Measurements from ENCODE around the gene ID3.
A peak's percentile ranks its signal among the peaks of the same experiment; 100 is the strongest.

ID3 gene

GRCh38 chr1:23567996-23568607 lies 8.8 kb upstream of the ID3 start:
- Mint-ChIP-seq H3K9me3 (no peaks in the 10 kb centered on the region), H3K4me3 (peak overlapping the region; percentile 75), H3K27me3 (peaks cover 68% of the 10 kb centered on the region), H3K36me3 (ENCODE audit: insufficient read depth) (peaks cover 8% of the 10 kb centered on the region), H3K27ac (ENCODE audit: low read depth) (peak overlapping the region; percentile 27), H3K4me1 (peaks cover 8% of the 10 kb centered on the region)
- ATAC-seq (replicated peaks; ENCODE audit: extremely low read depth, poor library complexity, severe bottlenecking): no peak
- DNase-seq (ENCODE audit: low spot score in 2 of 2): no peak

GRCh38 chr1:23567629-23567995 lies 8.3 kb upstream of the ID3 start:
- peaks cover 8% of the 10 kb centered on the region for H3K4me1 Mint-ChIP-seq
- no peak for ATAC-seq (replicated peaks; ENCODE audit: extremely low read depth, poor library complexity, severe bottlenecking)
- no peak overlapping the region for H3K4me3 Mint-ChIP-seq
- H3K27me3 Mint-ChIP-seq: peaks cover 73% of the 10 kb centered on the region
- DNase-seq (ENCODE audit: low spot score in 2 of 2): no peak
- H3K9me3 Mint-ChIP-seq: no peaks in the 10 kb centered on the region
- peaks cover 8% of the 10 kb centered on the region for H3K36me3 Mint-ChIP-seq (ENCODE audit: insufficient read depth)
- no peak overlapping the region for H3K27ac Mint-ChIP-seq (ENCODE audit: low read depth)

- Mint-ChIP-seq H3K9me3 (no peaks in the 10 kb centered on the region), H3K4me1 (peaks cover 12% of the 10 kb centered on the region), H3K27ac (ENCODE audit: low read depth) (no peak overlapping the region), H3K27me3 (peaks cover 75% of the 10 kb centered on the region), H3K4me3 (no peak overlapping the region), H3K36me3 (ENCODE audit: insufficient read depth) (peaks cover 8% of the 10 kb centered on the region)
- no peak for ATAC-seq (replicated peaks; ENCODE audit: extremely low read depth, poor library complexity, severe bottlenecking)
- no peak for DNase-seq (ENCODE audit: low spot score in 2 of 2)
Observed at GRCh38 chr1:23566304-23566703, 7.0 kb upstream of the ID3 start.

- peaks cover 71% of the 10 kb centered on the region for H3K27me3 Mint-ChIP-seq
- no peak overlapping the region for H3K27ac Mint-ChIP-seq (ENCODE audit: low read depth)
- H3K4me1 Mint-ChIP-seq: peaks cover 14% of the 10 kb centered on the region
- no peaks in the 10 kb centered on the region for H3K9me3 Mint-ChIP-seq
- no peak overlapping the region for H3K4me3 Mint-ChIP-seq
- ATAC-seq (replicated peaks; ENCODE audit: extremely low read depth, poor library complexity, severe bottlenecking): no peak
- peaks cover 8% of the 10 kb centered on the region for H3K36me3 Mint-ChIP-seq (ENCODE audit: insufficient read depth)
- DNase-seq (ENCODE audit: low spot score in 2 of 2): no peak
Observed at GRCh38 chr1:23565776-23566175, 6.5 kb upstream of the ID3 start.

- Mint-ChIP-seq H3K4me1 (peaks cover 21% of the 10 kb centered on the region), H3K9me3 (no peaks in the 10 kb centered on the region), H3K27me3 (peaks cover 60% of the 10 kb centered on the region), H3K27ac (ENCODE audit: low read depth) (no peak overlapping the region), H3K4me3 (no peak overlapping the region), H3K36me3 (ENCODE audit: insufficient read depth) (peaks cover 11% of the 10 kb centered on the region)
- ATAC-seq (replicated peaks; ENCODE audit: extremely low read depth, poor library complexity, severe bottlenecking) (no peak), DNase-seq (ENCODE audit: low spot score in 2 of 2) (no peak)
Observed at GRCh38 chr1:23564529-23565122, 5.3 kb upstream of the ID3 start.

GRCh38 chr1:23563755-23564374 lies 4.6 kb upstream of the ID3 start:
- Mint-ChIP-seq H3K27ac (ENCODE audit: low read depth) (no peak overlapping the region), H3K36me3 (ENCODE audit: insufficient read depth) (peaks cover 10% of the 10 kb centered on the region), H3K9me3 (no peaks in the 10 kb centered on the region), H3K4me3 (no peak overlapping the region), H3K27me3 (peaks cover 52% of the 10 kb centered on the region), H3K4me1 (peaks cover 28% of the 10 kb centered on the region)
- DNase-seq (ENCODE audit: low spot score in 2 of 2) (no peak), ATAC-seq (replicated peaks; ENCODE audit: extremely low read depth, poor library complexity, severe bottlenecking) (no peak)

GRCh38 chr1:23563003-23563402 lies 3.7 kb upstream of the ID3 start:
- Mint-ChIP-seq H3K9me3 (no peaks in the 10 kb centered on the region), H3K27ac (ENCODE audit: low read depth) (peak overlapping the region; percentile 89), H3K27me3 (peaks cover 44% of the 10 kb centered on the region), H3K36me3 (ENCODE audit: insufficient read depth) (peaks cover 10% of the 10 kb centered on the region), H3K4me3 (no peak overlapping the region), H3K4me1 (peaks cover 28% of the 10 kb centered on the region)
- ATAC-seq (replicated peaks; ENCODE audit: extremely low read depth, poor library complexity, severe bottlenecking) (no peak), DNase-seq (ENCODE audit: low spot score in 2 of 2) (no peak)

- Mint-ChIP-seq H3K27me3 (peaks cover 38% of the 10 kb centered on the region), H3K4me1 (peaks cover 28% of the 10 kb centered on the region), H3K4me3 (no peak overlapping the region), H3K9me3 (no peaks in the 10 kb centered on the region), H3K27ac (ENCODE audit: low read depth) (peak overlapping the region; percentile 89), H3K36me3 (ENCODE audit: insufficient read depth) (peaks cover 12% of the 10 kb centered on the region)
- ATAC-seq (replicated peaks; ENCODE audit: extremely low read depth, poor library complexity, severe bottlenecking) (no peak), DNase-seq (ENCODE audit: low spot score in 2 of 2) (no peak)
Observed at GRCh38 chr1:23562137-23562876, 3.0 kb upstream of the ID3 start.

- H3K4me1 Mint-ChIP-seq: peaks cover 28% of the 10 kb centered on the region
- peaks cover 33% of the 10 kb centered on the region for H3K27me3 Mint-ChIP-seq
Observed at GRCh38 chr1:23561813-23562100, 2.5 kb upstream of the ID3 start.

GRCh38 chr1:23561076-23561812 lies 1.9 kb upstream of the ID3 start:
- Mint-ChIP-seq H3K9me3 (no peaks in the 10 kb centered on the region), H3K27me3 (peaks cover 27% of the 10 kb centered on the region), H3K36me3 (ENCODE audit: insufficient read depth) (peaks cover 11% of the 10 kb centered on the region), H3K4me3 (no peak overlapping the region), H3K4me1 (peaks cover 28% of the 10 kb centered on the region), H3K27ac (ENCODE audit: low read depth) (no peak overlapping the region)
- DNase-seq (ENCODE audit: low spot score in 2 of 2) (no peak), ATAC-seq (replicated peaks; ENCODE audit: extremely low read depth, poor library complexity, severe bottlenecking) (no peak)

More at GRCh38 chr1:23561813-23562100, 2.5 kb upstream of the ID3 start:
- no peak overlapping the region for H3K4me3 Mint-ChIP-seq
- no peaks in the 10 kb centered on the region for H3K9me3 Mint-ChIP-seq
- H3K36me3 Mint-ChIP-seq (ENCODE audit: insufficient read depth): peaks cover 11% of the 10 kb centered on the region
- no peak overlapping the region for H3K27ac Mint-ChIP-seq (ENCODE audit: low read depth)
- DNase-seq (ENCODE audit: low spot score in 2 of 2) (no peak), ATAC-seq (replicated peaks; ENCODE audit: extremely low read depth, poor library complexity, severe bottlenecking) (no peak)

GRCh38 chr1:23559985-23560741 lies 862 bp upstream of the ID3 start:
- peaks cover 20% of the 10 kb centered on the region for H3K27me3 Mint-ChIP-seq
- peaks cover 34% of the 10 kb centered on the region for H3K4me1 Mint-ChIP-seq
- DNase-seq (ENCODE audit: low spot score in 2 of 2): no peak
- H3K27ac Mint-ChIP-seq (ENCODE audit: low read depth): no peak overlapping the region
- peak overlapping the region; percentile 87 for H3K4me3 Mint-ChIP-seq
- ATAC-seq (replicated peaks; ENCODE audit: extremely low read depth, poor library complexity, severe bottlenecking): no peak
- H3K36me3 Mint-ChIP-seq (ENCODE audit: insufficient read depth): peaks cover 11% of the 10 kb centered on the region
- H3K9me3 Mint-ChIP-seq: no peaks in the 10 kb centered on the region

GRCh38 chr1:23558872-23559135 lies 497 bp downstream of the ID3 start:
- DNase-seq (ENCODE audit: low spot score in 2 of 2) (no peak), ATAC-seq (replicated peaks; ENCODE audit: extremely low read depth, poor library complexity, severe bottlenecking) (no peak)
- H3K9me3 Mint-ChIP-seq: no peaks in the 10 kb centered on the region
- H3K4me3 Mint-ChIP-seq: peak overlapping the region; percentile 87
- peaks cover 14% of the 10 kb centered on the region for H3K27me3 Mint-ChIP-seq
- peaks cover 12% of the 10 kb centered on the region for H3K36me3 Mint-ChIP-seq (ENCODE audit: insufficient read depth)
- H3K4me1 Mint-ChIP-seq: peaks cover 41% of the 10 kb centered on the region
- H3K27ac Mint-ChIP-seq (ENCODE audit: low read depth): peak overlapping the region; percentile 62
